HEK293 (cell line): Measurements from ENCODE around the gene LTK.

ENCODE experiments used
- BCL11B ChIP-seq: fragments of 450-650 bp; formaldehyde crosslinking; IDR thresholded peaks from 2 replicates; pipeline ENCODE4 v1.5.1; 2016; ENCODE audit warnings: low read depth, missing biosample characterization, missing genetic modification characterization
- EGR2 ChIP-seq: fragments of 450-650 bp; formaldehyde crosslinking; IDR thresholded peaks from 2 replicates; pipeline ENCODE4 v1.5.1; 2016; ENCODE audit warnings: low read depth, missing biosample characterization, missing genetic modification characterization
- KLF10 ChIP-seq: fragments of 450-650 bp; IDR thresholded peaks from 2 replicates; pipeline ENCODE4 v1.5.1; 2018; ENCODE audit warnings: missing biosample characterization, mild to moderate bottlenecking, missing genetic modification characterization
- KLF8 ChIP-seq: fragments of 450-650 bp; formaldehyde crosslinking; IDR thresholded peaks from 2 replicates; pipeline ENCODE4 v1.5.1; 2016; ENCODE audit warnings: missing biosample characterization, missing genetic modification characterization
- SP7 ChIP-seq: fragments of 450-650 bp; formaldehyde crosslinking; IDR thresholded peaks from 2 replicates; pipeline ENCODE4 v1.5.1; 2016; ENCODE audit warnings: missing biosample characterization, missing genetic modification characterization
- WT1 ChIP-seq: fragments of 450-650 bp; formaldehyde crosslinking; IDR thresholded peaks from 2 replicates; pipeline ENCODE4 v1.5.1; 2016; ENCODE audit warnings: missing biosample characterization, missing genetic modification characterization
- ZBTB20 ChIP-seq: fragments of 450-650 bp; formaldehyde crosslinking; IDR thresholded peaks from 2 replicates; pipeline ENCODE4 v1.5.1; 2016; ENCODE audit warnings: missing biosample characterization, missing genetic modification characterization
- ZBTB26 ChIP-seq: fragments of 450-650 bp; formaldehyde crosslinking; optimal IDR thresholded peaks from 2 replicates; pipeline ENCODE3; 2016; ENCODE audit warnings: missing biosample characterization, mild to moderate bottlenecking, missing genetic modification characterization
- ZBTB49 ChIP-seq: fragments of 450-650 bp; formaldehyde crosslinking; IDR thresholded peaks from 2 replicates; pipeline ENCODE4 v1.5.1; 2016; ENCODE audit warnings: missing biosample characterization, missing genetic modification characterization, low read depth
- ZEB2 ChIP-seq: fragments of 450-650 bp; formaldehyde crosslinking; IDR thresholded peaks from 2 replicates; pipeline ENCODE4 v1.5.1; 2016; ENCODE audit warnings: missing biosample characterization, missing genetic modification characterization
- ZFP37 ChIP-seq: fragments of 450-650 bp; formaldehyde crosslinking; IDR thresholded peaks from 2 replicates; pipeline ENCODE4 v1.5.1; 2016; ENCODE audit warnings: missing biosample characterization, missing genetic modification characterization
- ZFP69B ChIP-seq: fragments of 450-650 bp; formaldehyde crosslinking; IDR thresholded peaks from 2 replicates; pipeline ENCODE4 v1.5.1; 2016; ENCODE audit warnings: missing biosample characterization, missing genetic modification characterization
- ZIC2 ChIP-seq: fragments of 450-650 bp; formaldehyde crosslinking; IDR thresholded peaks from 2 replicates; pipeline ENCODE4 v1.5.1; 2016; ENCODE audit warnings: missing biosample characterization, missing genetic modification characterization
- ZNF10 ChIP-seq: fragments of 450-650 bp; formaldehyde crosslinking; IDR thresholded peaks from 2 replicates; pipeline ENCODE4 v1.5.1; 2017; ENCODE audit warnings: missing biosample characterization, missing genetic modification characterization
- ZNF146 ChIP-seq: fragments of 450-650 bp; formaldehyde crosslinking; IDR thresholded peaks from 2 replicates; pipeline ENCODE4 v1.5.1; 2016; ENCODE audit warnings: missing biosample characterization, missing genetic modification characterization
- ZNF157 ChIP-seq: fragments of 450-650 bp; formaldehyde crosslinking; IDR thresholded peaks from 2 replicates; pipeline ENCODE4 v1.5.1; 2016; ENCODE audit warnings: missing biosample characterization, missing genetic modification characterization
- ZNF211 ChIP-seq: fragments of 450-650 bp; formaldehyde crosslinking; IDR thresholded peaks from 2 replicates; pipeline ENCODE4 v1.5.1; 2016; ENCODE audit warnings: low read depth, missing biosample characterization, missing genetic modification characterization
- ZNF223 ChIP-seq: fragments of 450-650 bp; formaldehyde crosslinking; IDR thresholded peaks from 2 replicates; pipeline ENCODE4 v1.5.1; 2016; ENCODE audit warnings: missing biosample characterization, missing genetic modification characterization
- ZNF24 ChIP-seq: fragments of 450-650 bp; formaldehyde crosslinking; IDR thresholded peaks from 2 replicates; pipeline ENCODE4 v1.5.1; 2016; ENCODE audit warnings: missing biosample characterization, missing genetic modification characterization
- ZNF248 ChIP-seq: fragments of 450-650 bp; formaldehyde crosslinking; IDR thresholded peaks from 2 replicates; pipeline ENCODE4 v1.5.1; 2017; ENCODE audit warnings: missing biosample characterization, missing genetic modification characterization
- ZNF302 ChIP-seq: fragments of 450-650 bp; formaldehyde crosslinking; IDR thresholded peaks from 2 replicates; pipeline ENCODE4 v1.5.1; 2016; ENCODE audit warnings: missing biosample characterization, missing genetic modification characterization, low read depth
- ZNF324 ChIP-seq: fragments of 450-650 bp; formaldehyde crosslinking; IDR thresholded peaks from 2 replicates; pipeline ENCODE4 v1.5.1; 2016; ENCODE audit warnings: missing biosample characterization, missing genetic modification characterization
- ZNF335 ChIP-seq: fragments of 450-650 bp; formaldehyde crosslinking; conservative IDR thresholded peaks from 2 replicates; pipeline ENCODE4 v1.5.1; 2016; ENCODE audit warnings: missing biosample characterization, missing genetic modification characterization
- ZNF366 ChIP-seq: fragments of 450-650 bp; formaldehyde crosslinking; conservative IDR thresholded peaks from 2 replicates; pipeline ENCODE4 v1.5.1; 2016; ENCODE audit warnings: missing biosample characterization, missing genetic modification characterization
- ZNF398 ChIP-seq: fragments of 450-650 bp; formaldehyde crosslinking; IDR thresholded peaks from 2 replicates; pipeline ENCODE4 v1.5.1; 2017; ENCODE audit warnings: missing biosample characterization, missing genetic modification characterization
- ZNF426 ChIP-seq: fragments of 450-650 bp; formaldehyde crosslinking; IDR thresholded peaks from 2 replicates; pipeline ENCODE4 v1.5.1; 2017; ENCODE audit warnings: missing biosample characterization, missing genetic modification characterization, mild to moderate bottlenecking, inconsistent platforms, moderate library complexity
- ZNF433 ChIP-seq: fragments of 450-650 bp; formaldehyde crosslinking; IDR thresholded peaks from 2 replicates; pipeline ENCODE4 v1.5.1; 2016; ENCODE audit warnings: missing biosample characterization, missing genetic modification characterization, low read depth
- ZNF501 ChIP-seq: fragments of 450-650 bp; formaldehyde crosslinking; IDR thresholded peaks from 2 replicates; pipeline ENCODE4 v1.5.1; 2016; ENCODE audit warnings: missing biosample characterization, missing genetic modification characterization
- ZNF560 ChIP-seq: fragments of 450-650 bp; formaldehyde crosslinking; IDR thresholded peaks from 2 replicates; pipeline ENCODE4 v1.5.1; 2017; ENCODE audit warnings: missing biosample characterization, missing genetic modification characterization, borderline replicate concordance
- ZNF776 ChIP-seq: fragments of 450-650 bp; formaldehyde crosslinking; IDR thresholded peaks from 2 replicates; pipeline ENCODE4 v1.5.0; 2017; ENCODE audit warnings: missing biosample characterization, missing genetic modification characterization, borderline replicate concordance
- ZNF785 ChIP-seq: fragments of 450-650 bp; formaldehyde crosslinking; IDR thresholded peaks from 2 replicates; pipeline ENCODE4 v1.5.1; 2016; ENCODE audit warnings: missing biosample characterization, missing genetic modification characterization
- ZNF791 ChIP-seq: fragments of 450-650 bp; formaldehyde crosslinking; IDR thresholded peaks from 2 replicates; pipeline ENCODE4 v1.5.1; 2016; ENCODE audit warnings: missing biosample characterization, missing genetic modification characterization
- ZXDB ChIP-seq: fragments of 450-650 bp; formaldehyde crosslinking; IDR thresholded peaks from 2 replicates; pipeline ENCODE4 v1.5.1; 2016; ENCODE audit warnings: missing biosample characterization, missing genetic modification characterization
- TF ChIP-seq, protein P1 (sequence below): fragments of 450-650 bp; formaldehyde crosslinking; IDR thresholded peaks from 2 replicates; pipeline ENCODE4 v1.5.1; 2017; ENCODE audit warnings: missing biosample characterization, missing genetic modification characterization
- TF ChIP-seq, protein P2 (sequence below): fragments of 450-650 bp; formaldehyde crosslinking; IDR thresholded peaks from 2 replicates; pipeline ENCODE4; 2016; ENCODE audit warnings: missing biosample characterization, missing genetic modification characterization

The LTK gene

DNA sequence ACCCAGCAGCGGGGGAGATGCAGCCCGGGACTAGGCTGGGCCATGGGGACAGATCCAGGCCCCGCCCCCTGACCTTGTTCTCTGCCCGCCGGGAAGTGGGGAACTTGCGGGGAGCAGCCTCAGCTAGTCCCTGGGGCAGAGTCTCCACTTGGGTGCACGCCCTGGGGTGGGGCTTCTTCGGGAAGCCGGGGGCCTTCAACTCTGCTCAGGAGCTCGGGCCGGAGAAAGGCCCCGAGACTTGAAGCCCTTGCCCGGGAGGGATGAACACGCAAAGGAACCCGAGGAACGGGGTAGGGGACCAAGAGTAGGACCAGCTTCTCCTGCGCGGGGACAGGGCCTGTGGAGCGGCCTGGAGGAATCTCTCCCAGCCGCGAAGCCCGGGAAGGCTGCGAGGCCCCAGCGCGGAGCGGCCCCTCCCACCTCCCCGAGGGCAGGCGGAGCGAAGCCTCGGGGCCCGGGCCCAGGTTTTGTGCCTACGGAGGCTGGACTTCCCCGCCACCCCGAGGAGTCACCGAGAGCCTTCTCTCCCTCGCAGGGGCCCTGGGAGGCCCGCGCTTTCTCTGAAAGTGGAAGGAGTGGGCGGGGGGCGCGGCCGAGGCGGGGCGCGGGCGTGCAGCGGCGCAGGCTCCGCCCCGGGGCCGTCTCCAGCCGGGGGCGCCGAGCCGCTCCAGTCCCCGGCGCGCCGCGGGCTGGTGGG is 20.3 kb downstream of the LTK start, which contains the start of gene ITPKA (continued):
- TF ChIP-seq ZNF335 (peak; percentile 86), ZNF366 (tag by site-specific recombination) (peak; percentile 70), ZBTB26 (peak; percentile 57), ZNF324 (tag by site-specific recombination) (peak; percentile 30; the same call in 1 of the 2 replicates), ZFP37 (peak; percentile 40; the same call in 1 of the 2 replicates), KLF8 (tag by site-specific recombination) (peak; percentile 91), ZNF426 (tag by site-specific recombination) (no peak), ZFP69B (peak; percentile 44; the same call in 1 of the 2 replicates), ZNF248 (tag by site-specific recombination) (no peak), WT1 (tag by site-specific recombination) (0 out of 2 replicates have a peak, but pooled peaks have one; percentile 34), ZNF10 (tag by site-specific recombination) (no peak), ZNF24 (tag by site-specific recombination) (0 out of 2 replicates have a peak, but pooled peaks have one; percentile 43), ZNF398 (tag by site-specific recombination) (0 out of 2 replicates have a peak, but pooled peaks have one; percentile 13), ZNF223 (tag by site-specific recombination) (no peak), ZNF791 (no peak), ZNF146 (tag by site-specific recombination) (no peak), SP7 (tag by site-specific recombination) (peak; percentile 60), ZNF433 (tag by site-specific recombination) (no peak), ZNF501 (tag by site-specific recombination) (peak; percentile 61; the same call in 1 of the 2 replicates), ZXDB (peak; percentile 94), BCL11B (no peak), ZEB2 (tag by site-specific recombination) (peak; percentile 75), EGR2 (peak; percentile 23), ZIC2 (tag by site-specific recombination) (no peak), ZNF776 (no peak), KLF10 (tag by site-specific recombination) (peak; percentile 98), ZBTB20 (tag by site-specific recombination) (peak; percentile 93), ZNF785 (tag by site-specific recombination) (no peak), ZBTB49 (tag by site-specific recombination) (no peak), ZNF211 (no peak), ZNF560 (tag by site-specific recombination) (no peak), ZNF157 (no peak), ZNF302 (tag by site-specific recombination) (no peak)
- TF ChIP-seq, protein P1, sequence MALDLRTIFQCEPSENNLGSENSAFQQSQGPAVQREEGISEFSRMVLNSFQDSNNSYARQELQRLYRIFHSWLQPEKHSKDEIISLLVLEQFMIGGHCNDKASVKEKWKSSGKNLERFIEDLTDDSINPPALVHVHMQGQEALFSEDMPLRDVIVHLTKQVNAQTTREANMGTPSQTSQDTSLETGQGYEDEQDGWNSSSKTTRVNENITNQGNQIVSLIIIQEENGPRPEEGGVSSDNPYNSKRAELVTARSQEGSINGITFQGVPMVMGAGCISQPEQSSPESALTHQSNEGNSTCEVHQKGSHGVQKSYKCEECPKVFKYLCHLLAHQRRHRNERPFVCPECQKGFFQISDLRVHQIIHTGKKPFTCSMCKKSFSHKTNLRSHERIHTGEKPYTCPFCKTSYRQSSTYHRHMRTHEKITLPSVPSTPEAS (tag by site-specific recombination), result 0 out of 2 replicates have a peak, but pooled peaks have one; percentile 13
- TF ChIP-seq, protein P2, sequence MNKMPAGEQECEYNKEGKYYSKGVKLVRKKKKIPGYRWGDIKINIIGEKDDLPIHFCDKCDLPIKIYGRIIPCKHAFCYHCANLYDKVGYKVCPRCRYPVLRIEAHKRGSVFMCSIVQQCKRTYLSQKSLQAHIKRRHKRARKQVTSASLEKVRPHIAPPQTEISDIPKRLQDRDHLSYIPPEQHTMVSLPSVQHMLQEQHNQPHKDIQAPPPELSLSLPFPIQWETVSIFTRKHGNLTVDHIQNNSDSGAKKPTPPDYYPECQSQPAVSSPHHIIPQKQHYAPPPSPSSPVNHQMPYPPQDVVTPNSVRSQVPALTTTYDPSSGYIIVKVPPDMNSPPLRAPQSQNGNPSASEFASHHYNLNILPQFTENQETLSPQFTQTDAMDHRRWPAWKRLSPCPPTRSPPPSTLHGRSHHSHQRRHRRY (tag by site-specific recombination), result no peak
